CD4-positive, alpha-beta T cell treated with Interleukin-10 for 1 hour (primary cell): Measurements from ENCODE around the gene AAMDC.
A peak's percentile ranks its signal among the peaks of the same experiment; 100 is the strongest.

ENCODE experiments used
- DNase-seq: peaks from one replicate; pipeline ENCODE4 v3.0.0-alpha.2; 2020

Gene AAMDC

GRCh38 chr11:77820565-77821348 lies at the start of gene AAMDC, which contains the start of gene RSF1:
AAMDC (plus strand) TSS chr11:77821144; CDS start chr11:77842497, 21,353 bp downstream.
RSF1 (minus strand) TSS chr11:77820722; CDS start chr11:77820714, 8 bp downstream.
- DNase-seq, result peak; percentile 97

- no peak for DNase-seq
These were observed 45.0 kb upstream of the AAMDC start for GRCh38 chr11:77775936-77776335.

GRCh38 chr11:77776455-77776854 lies 44.5 kb upstream of the AAMDC start:
- peak; percentile 50 for DNase-seq

GRCh38 chr11:77778118-77778517 lies 42.8 kb upstream of the AAMDC start:
- no peak for DNase-seq

GRCh38 chr11:77778549-77778948 lies 42.4 kb upstream of the AAMDC start:
- no peak for DNase-seq

GRCh38 chr11:77779935-77780334 lies 41.0 kb upstream of the AAMDC start:
- no peak for DNase-seq

GRCh38 chr11:77783025-77783424 lies 37.9 kb upstream of the AAMDC start:
- no peak for DNase-seq

- no peak for DNase-seq
These were observed 36.4 kb upstream of the AAMDC start for GRCh38 chr11:77784572-77784971.

GRCh38 chr11:77789061-77789730 lies 31.7 kb upstream of the AAMDC start:
- DNase-seq, result no peak

- no peak for DNase-seq
These were observed 31.0 kb upstream of the AAMDC start for GRCh38 chr11:77789731-77790476.

GRCh38 chr11:77791301-77791700 lies 29.6 kb upstream of the AAMDC start:
- DNase-seq, result no peak

- no peak for DNase-seq
These were observed 27.0 kb upstream of the AAMDC start for GRCh38 chr11:77793972-77794371.

- no peak for DNase-seq
These were observed 21.6 kb upstream of the AAMDC start for GRCh38 chr11:77799338-77799737.

- DNase-seq, result no peak
These were observed 20.5 kb upstream of the AAMDC start for GRCh38 chr11:77800449-77800848.

- DNase-seq, result no peak
These were observed 19.5 kb upstream of the AAMDC start for GRCh38 chr11:77801477-77801876.

- DNase-seq, result no peak
These were observed 14.5 kb upstream of the AAMDC start for GRCh38 chr11:77806415-77806814.

GRCh38 chr11:77806993-77807392 lies 14.0 kb upstream of the AAMDC start:
- no peak for DNase-seq

GRCh38 chr11:77813256-77813655 lies 7.7 kb upstream of the AAMDC start:
- no peak for DNase-seq

GRCh38 chr11:77814848-77815247 lies 6.1 kb upstream of the AAMDC start:
- no peak for DNase-seq

- DNase-seq, result no peak
These were observed 5.5 kb upstream of the AAMDC start for GRCh38 chr11:77815459-77815858.

GRCh38 chr11:77819411-77819920 lies 1.5 kb upstream of the AAMDC start:
- peak; percentile 86 for DNase-seq

GRCh38 chr11:77819921-77820564 lies 901 bp upstream of the AAMDC start:
- DNase-seq, result peak; percentile 48

- DNase-seq, result no peak
These were observed 456 bp downstream of the AAMDC start for GRCh38 chr11:77821349-77821851.
